H9 (cell line): Measurements from ENCODE around the gene S100A7A. TPM values are rescaled to one million over a fixed set of nuclear protein-coding genes. Genes with fewer than 3 reads are reported as not detected.

Experiments
- DNase-seq: peaks from one replicate; pipeline ENCODE4 v3.0.0-alpha.2; 2017
- H2AFZ ChIP-seq: one replicate; pipeline ENCODE4 v1.6.1; 2013; ENCODE audit warnings: mild to moderate bottlenecking, low read length, control low read depth, moderate library complexity
- H2AK5ac ChIP-seq: 2 replicates; pipeline ENCODE4 v1.6.1; 2013; ENCODE audit warnings: low read length, control low read depth, mixed read lengths; ENCODE audit not compliant: insufficient read length
- H2BK120ac ChIP-seq: one replicate; pipeline ENCODE4 v1.6.1; 2013; ENCODE audit warnings: low read depth, mild to moderate bottlenecking, low read length, control low read depth, inconsistent platforms; ENCODE audit not compliant: poor library complexity, severe bottlenecking
- H2BK12ac ChIP-seq: 2 replicates; pipeline ENCODE4 v1.6.1; 2013; ENCODE audit warnings: low read length, control low read depth, mixed read lengths, low read depth; ENCODE audit not compliant: insufficient read length
- H2BK15ac ChIP-seq: 2 replicates; pipeline ENCODE4 v1.6.1; 2013; ENCODE audit warnings: low read depth, low read length, control low read depth
- H2BK20ac ChIP-seq: one replicate; pipeline ENCODE4 v1.6.1; 2013; ENCODE audit warnings: low read depth, mild to moderate bottlenecking, low read length, control low read depth, inconsistent platforms; ENCODE audit not compliant: poor library complexity, severe bottlenecking
- H2BK5ac ChIP-seq: 2 replicates; pipeline ENCODE4 v1.6.1; 2013; ENCODE audit warnings: low read length, control low read depth, mixed read lengths; ENCODE audit not compliant: insufficient read length
- H3K14ac ChIP-seq: 2 replicates; pipeline ENCODE4 v1.6.1; 2013; ENCODE audit warnings: low read length, control low read depth; ENCODE audit not compliant: insufficient read depth
- H3K18ac ChIP-seq: 2 replicates; pipeline ENCODE4 v1.6.1; 2013; ENCODE audit warnings: low read depth, mild to moderate bottlenecking, mixed read lengths, low read length, control low read depth; ENCODE audit not compliant: insufficient read length
- H3K23ac ChIP-seq: 2 replicates; pipeline ENCODE4 v1.6.1; 2013; ENCODE audit warnings: low read length, control low read depth, mixed read lengths, low read depth; ENCODE audit not compliant: insufficient read length
- H3K23me2 ChIP-seq: 2 replicates; pipeline ENCODE4 v1.6.1; 2013; ENCODE audit warnings: low read depth, mild to moderate bottlenecking, mixed read lengths, low read length, control low read depth; ENCODE audit not compliant: insufficient read length, poor library complexity, severe bottlenecking
- H3K27ac ChIP-seq: 2 replicates; pipeline ENCODE4 v1.5.1; 2013; ENCODE audit warnings: low read length, control low read depth, mixed read lengths, low read depth; ENCODE audit not compliant: insufficient read length
- H3K27me3 ChIP-seq: 2 replicates; pipeline ENCODE4 v1.6.1; 2013; ENCODE audit warnings: low read length, control low read depth, inconsistent platforms; ENCODE audit not compliant: insufficient read depth
- H3K4ac ChIP-seq: 2 replicates; pipeline ENCODE4 v1.6.1; 2013; ENCODE audit warnings: low read depth, mild to moderate bottlenecking, control low read depth, inconsistent platforms, low read length, moderate library complexity
- H3K4me1 ChIP-seq: 2 replicates; pipeline ENCODE4 v1.6.1; 2013; ENCODE audit warnings: low read length, control low read depth, inconsistent platforms; ENCODE audit not compliant: insufficient read depth
- H3K4me2 ChIP-seq: 2 replicates; pipeline ENCODE4 v1.6.1; 2013; ENCODE audit warnings: low read length, control low read depth, mixed read lengths; ENCODE audit not compliant: insufficient read length, insufficient read depth
- H3K56ac ChIP-seq: 2 replicates; pipeline ENCODE4 v1.6.1; 2013; ENCODE audit warnings: low read depth, mild to moderate bottlenecking, mixed read lengths, low read length, control low read depth; ENCODE audit not compliant: insufficient read length
- H3K79me1 ChIP-seq: 2 replicates; pipeline ENCODE4 v1.6.1; 2013; ENCODE audit warnings: low read depth, mild to moderate bottlenecking, moderate library complexity, low read length, control low read depth, inconsistent platforms; ENCODE audit not compliant: insufficient read depth, poor library complexity, severe bottlenecking
- H3K79me2 ChIP-seq: 2 replicates; pipeline ENCODE4 v1.6.1; 2013; ENCODE audit warnings: low read length, control low read depth, inconsistent platforms; ENCODE audit not compliant: insufficient read depth
- H3K9ac ChIP-seq: 2 replicates; pipeline ENCODE4 v1.6.1; 2013; ENCODE audit warnings: low read length, control low read depth, mixed read lengths; ENCODE audit not compliant: insufficient read length; ENCODE audit errors: extremely low read depth
- H3K9me3 ChIP-seq: one replicate; pipeline ENCODE4 v1.6.1; 2013; ENCODE audit warnings: low read depth, low read length, inconsistent platforms; ENCODE audit not compliant: control insufficient read depth
- H3T11ph ChIP-seq: one replicate; pipeline ENCODE4 v1.6.1; 2013; ENCODE audit warnings: mild to moderate bottlenecking, low read length, control low read depth, inconsistent platforms
- H4K20me1 ChIP-seq: one replicate; pipeline ENCODE4 v1.6.1; 2013; ENCODE audit not compliant: control insufficient read depth, insufficient read length, insufficient read depth
- H4K5ac ChIP-seq: 2 replicates; pipeline ENCODE4 v1.6.1; 2013; ENCODE audit warnings: low read depth, mild to moderate bottlenecking, mixed read lengths, low read length, control low read depth; ENCODE audit not compliant: insufficient read length
- H4K8ac ChIP-seq: replicated peaks from 2 replicates; pipeline ENCODE4 v1.6.1; 2013; ENCODE audit warnings: low read length, control low read depth, mixed read lengths, low read depth; ENCODE audit not compliant: insufficient read length
- H4K91ac ChIP-seq: 2 replicates; pipeline ENCODE4 v1.6.1; 2013; ENCODE audit warnings: low read depth, mild to moderate bottlenecking, moderate library complexity, mixed read lengths, low read length, control low read depth; ENCODE audit not compliant: insufficient read length
- H3K27ac Mint-ChIP-seq, 3 experiments: 2 replicates in 2 of 3; 3 replicates in 1 of 3; pipeline ENCODE4 v1.8.0; 2020 to 2021; ENCODE audit warnings: mixed read lengths in 3 of 3, mild to moderate bottlenecking in 1 of 3, moderate library complexity in 1 of 3
- H3K27me3 Mint-ChIP-seq: 2 replicates; pipeline ENCODE4 v1.8.0; 2021; ENCODE audit warnings: low read depth, mild to moderate bottlenecking, moderate library complexity, mixed read lengths
- H3K36me3 Mint-ChIP-seq, 3 experiments: 2 replicates in 2 of 3; 3 replicates in 1 of 3; pipeline ENCODE4 v1.8.0; 2020 to 2021; ENCODE audit warnings: low read depth in 3 of 3, mixed read lengths in 3 of 3; ENCODE audit not compliant: insufficient read depth in 1 of 3
- H3K4me1 Mint-ChIP-seq, 2 experiments: 2 replicates each; pipeline ENCODE4 v1.8.0; 2020; ENCODE audit warnings: mixed read lengths in 2 of 2
- H3K4me3 Mint-ChIP-seq, 2 experiments: 2 replicates in 1 of 2; 3 replicates in 1 of 2; pipeline ENCODE4 v1.8.0; 2020 to 2021; ENCODE audit warnings: mild to moderate bottlenecking in 2 of 2, mixed read lengths in 2 of 2, moderate library complexity in 1 of 2
- H3K9me3 Mint-ChIP-seq, 2 experiments: 2 replicates in 1 of 2; 3 replicates in 1 of 2; pipeline ENCODE4 v1.8.0; 2020; ENCODE audit warnings: mild to moderate bottlenecking in 2 of 2, mixed read lengths in 2 of 2, moderate library complexity in 1 of 2
- CTCF ChIP-seq: fragments of 200-600 bp; sonication (generic); conservative IDR thresholded peaks from 3 replicates; pipeline ENCODE4 v1.8.0; 2021; ENCODE audit warnings: antibody characterized with exemption, mild to moderate bottlenecking
- WGBS: extraction: QIAGEN DNeasy Blood & Tissue Kit; methylation state at CpG from one replicate; pipeline ENCODE4 v1.1.7; 2013; ENCODE audit warnings: missing lambda C conversion rate, low lambda C conversion rate, mixed read lengths; ENCODE audit not compliant: insufficient read length; ENCODE audit errors: extremely low coverage; 5-methylcytosine and 5-hydroxymethylcytosine counted together
- total RNA-seq: library from RNA; stranded (reverse); gene quantifications from 2 replicates; pipeline ENCODE4 v1.2.1, GENCODE V29; 2021

Gene S100A7A
- total RNA-seq, 1 experiment from 2014 or later = not detected

GRCh38 chr1:153390938-153391710 lies 25.2 kb upstream of the S100A7A start, which contains the start of gene S100A8:
Gene S100A8 (minus strand): TSS chr1:153391073. CDS start chr1:153390535, 538 bp downstream.
- no CpG with 5 or more reads among the region's 7 CpGs for WGBS

More at GRCh38 chr1:153390938-153391710, 25.2 kb upstream of the S100A7A start, which contains the start of gene S100A8:
- no peak within 1 kb of the TSS for H3T11ph ChIP-seq
- no peak within 1 kb of the TSS for H3K27ac Mint-ChIP-seq
- H3K4me1 ChIP-seq = no peaks in the 10 kb centered on the region
- peaks cover 10% of the 10 kb centered on the region for H3K27me3 Mint-ChIP-seq
- H2BK5ac ChIP-seq = no peak within 1 kb of the TSS
- no peak within 1 kb of the TSS for H3K9ac ChIP-seq
- H3K14ac ChIP-seq = no peak within 1 kb of the TSS
- H3K4me2 ChIP-seq = no peak within 1 kb of the TSS
- H4K5ac ChIP-seq = no peak within 1 kb of the TSS
- peaks cover 0 to 2% of the 10 kb centered on the region in 2 experiments; a peak in 1 of 4 replicates for H3K4me1 Mint-ChIP-seq
- no peak within 1 kb of the TSS for H4K8ac ChIP-seq
- no peak within 1 kb of the TSS for H4K91ac ChIP-seq
- H3K27me3 ChIP-seq = no peaks in the 10 kb centered on the region
- no peaks in the 10 kb centered on the region for H3K36me3 Mint-ChIP-seq
- H3K18ac ChIP-seq = no peak within 1 kb of the TSS
- H3K9me3 ChIP-seq = no peaks in the 10 kb centered on the region
- no peak within 1 kb of the TSS for H3K27ac ChIP-seq
- H3K4ac ChIP-seq = no peak within 1 kb of the TSS
- H3K79me1 ChIP-seq = no peaks in the 10 kb centered on the region
- H4K20me1 ChIP-seq = no peaks in the 10 kb centered on the region
- H3K56ac ChIP-seq = no peak within 1 kb of the TSS
- no peak for DNase-seq
- no peak within 1 kb of the TSS for H2AFZ ChIP-seq
- no peak within 1 kb of the TSS for H2BK20ac ChIP-seq
- H3K23ac ChIP-seq = no peak within 1 kb of the TSS
- no peak within 1 kb of the TSS for H3K4me3 Mint-ChIP-seq
- no peaks in the 10 kb centered on the region for H3K79me2 ChIP-seq
- H3K9me3 Mint-ChIP-seq = no peaks in the 10 kb centered on the region
- no peak for TF ChIP-seq CTCF
- no peak within 1 kb of the TSS for H2BK120ac ChIP-seq
- no peak within 1 kb of the TSS for H2AK5ac ChIP-seq
- H2BK15ac ChIP-seq = no peak within 1 kb of the TSS
- H2BK12ac ChIP-seq = no peak within 1 kb of the TSS
- H3K23me2 ChIP-seq = no peaks in the 10 kb centered on the region
